Astrocyte of the cerebellum (primary cell): Measurements from ENCODE around the gene TMEM114.

Experiments used
- DNase-seq: peaks from one replicate; pipeline ENCODE4 v3.0.0-alpha.2; 2011; ENCODE audit warnings: low read depth
- H3K4me3 ChIP-seq: 2 replicates; pipeline ENCODE4 v1.5.1; 2011; ENCODE audit warnings: mild to moderate bottlenecking, low read depth, low read length, moderate library complexity
- CTCF ChIP-seq: IDR thresholded peaks from 2 replicates; pipeline ENCODE4 v1.5.1; 2012; ENCODE audit warnings: low read length, low read depth, moderate library complexity, mild to moderate bottlenecking; ENCODE audit errors: missing control alignments
- in situ Hi-C: cut with HindIII; loops from 2 replicates; pipeline ENCODE4 v1.10.0; 2017; ENCODE audit warnings: low sequenced_read_pairs

The TMEM114 gene

GRCh38 chr16:8579559-8579958 is 10.8 kb downstream of the TMEM114 start:
- in situ Hi-C loops, result no loop called here
- H3K4me3 ChIP-seq, result no peak overlapping the region
- DNase-seq, result no peak
- no peak for TF ChIP-seq CTCF

GRCh38 chr16:8577678-8578304 is 12.5 kb downstream of the TMEM114 start:
- TF ChIP-seq CTCF, result no peak
- in situ Hi-C loops, result no loop called here
- no peak for DNase-seq
- H3K4me3 ChIP-seq, result no peak overlapping the region

GRCh38 chr16:8576141-8577004 is 13.9 kb downstream of the TMEM114 start:
- in situ Hi-C loops, result no loop called here
- DNase-seq, result no peak
- TF ChIP-seq CTCF, result no peak

GRCh38 chr16:8575399-8575798 is 14.9 kb downstream of the TMEM114 start:
- DNase-seq, result no peak
- no peak overlapping the region for H3K4me3 ChIP-seq
- in situ Hi-C loops, result no loop called here
- TF ChIP-seq CTCF, result no peak

More at GRCh38 chr16:8576141-8577004, 13.9 kb downstream of the TMEM114 start:
- no peak overlapping the region for H3K4me3 ChIP-seq

GRCh38 chr16:8572919-8573724 is 17.2 kb downstream of the TMEM114 start:
- in situ Hi-C loops, result no loop called here
- no peak overlapping the region for H3K4me3 ChIP-seq
- peak; percentile 27 for DNase-seq
- TF ChIP-seq CTCF, result peak; percentile 61
